ENCODE results near the gene CCDC13.

DNA sequence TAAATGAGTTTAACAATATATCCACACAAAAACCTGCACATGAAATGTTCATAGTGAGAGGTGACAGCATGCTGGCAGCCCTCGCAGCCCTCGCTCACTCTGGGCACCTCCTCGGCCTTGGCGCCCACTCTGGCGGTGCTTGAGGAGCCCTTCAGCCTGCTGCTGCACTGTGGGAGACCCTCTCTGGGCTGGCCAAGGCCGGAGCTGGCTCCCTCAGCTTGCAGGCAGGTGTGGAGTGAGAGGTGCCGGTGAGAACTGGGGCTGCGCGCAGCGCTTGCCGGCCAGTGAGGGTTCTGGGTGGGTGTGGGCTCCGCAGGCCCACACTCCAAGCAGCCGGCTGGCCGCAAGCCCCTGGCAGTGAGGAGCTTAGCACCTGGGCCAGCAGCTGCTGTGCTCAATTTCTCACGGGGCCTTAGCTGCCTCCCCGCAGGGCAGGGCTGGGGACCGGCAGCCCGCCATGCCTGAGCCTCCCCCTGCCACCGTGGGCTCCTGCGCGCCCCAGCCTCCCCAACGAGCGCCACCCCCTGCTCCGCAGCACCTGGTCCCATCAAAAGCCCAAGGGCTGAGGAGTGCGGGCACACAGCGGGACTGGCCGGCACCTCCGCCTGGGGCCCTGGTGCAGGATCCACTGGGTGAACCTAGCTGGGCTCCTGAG lies 3.4 kb downstream of the CCDC13 start:
- TF ChIP-seq CTCF (IDR thresholded peaks at IDR 0.05; ENCODE audit: low read depth, low read length, missing input control) (no peak), REST (IDR thresholded peaks at IDR 0.05) (no peak), GABPA (IDR thresholded peaks at IDR 0.05 in 1 of 2, conservative IDR thresholded peaks at IDR 0.05 in 1 of 2) (no peak), JUND (IDR thresholded peaks at IDR 0.05) (no peak)

All from liver (tissue), 3 donors.